ENCODE measurements around the gene RNF19B. TPM values are rescaled to one million over a fixed set of nuclear protein-coding genes. Genes with fewer than 3 reads are reported as not detected.

The RNF19B gene
- total and polyA plus RNA-seq, 2 of the 8 experiments (the other 6 are each of a cell fraction or from before 2014, with no cell fraction given): 9.2 to 11.2 TPM

- Histone ChIP-seq H3K36me3 (ENCODE audit: control insufficient read depth in 2 of 4, insufficient read depth in 4 of 4, low read length in 3 of 4) (peaks cover 0 to 9% (median 2%) of the 10 kb centered on the region in 4 experiments; a peak in 5 of 8 replicates), H3K27ac (ENCODE audit: low read depth, low read length) (no peak overlapping the region), H2BK20ac (ENCODE audit: low read length) (no peak overlapping the region), H3K18ac (ENCODE audit: extremely low read depth, low read length) (no peak overlapping the region), H3K79me1 (ENCODE audit: low read depth, low read length) (no peaks in the 10 kb centered on the region; the same call in 1 of the 2 replicates), H2BK5ac (ENCODE audit: low read depth, low read length) (no peak overlapping the region), H4K91ac (replicated peaks; ENCODE audit: insufficient read length, low read length) (no peak overlapping the region), H3K4me3 (ENCODE audit: extremely low read depth in 1 of 4, insufficient read depth in 2 of 4, low read depth in 3 of 4, low read length in 4 of 4) (no peak overlapping the region), H3K9me3 (ENCODE audit: insufficient read depth in 2 of 2, low read depth in 1 of 2, low read length in 1 of 2) (no peaks in the 10 kb centered on the region), H3K4me2 (ENCODE audit: insufficient read depth in 1 of 2, low read depth in 2 of 2, low read length in 2 of 2) (no peak overlapping the region), H3K14ac (ENCODE audit: insufficient read length) (no peak overlapping the region), H3K23ac (ENCODE audit: insufficient read length) (no peak overlapping the region), H4K20me1 (replicated peaks in 1 of 2; ENCODE audit: control insufficient read depth in 1 of 2, insufficient read depth in 2 of 2, low read length in 2 of 2) (peaks cover 0 to 2% of the 10 kb centered on the region in 2 experiments), H4K5ac (ENCODE audit: insufficient read length, low read depth, low read length) (no peak overlapping the region), H3K23me2 (ENCODE audit: low read depth, low read length) (no peaks in the 10 kb centered on the region), H2AFZ (ENCODE audit: low read length) (no peak overlapping the region), H3K4me1 (replicated peaks in 1 of 4; ENCODE audit: control insufficient read depth in 3 of 4, insufficient read depth in 4 of 4, low read length in 3 of 4) (no peaks in the 10 kb centered on the region), H3K4ac (replicated peaks; ENCODE audit: insufficient read length, low read depth, low read length) (no peak overlapping the region), H3K9ac (replicated peaks in 1 of 4; ENCODE audit: extremely low read depth in 1 of 4, low read depth in 3 of 4, low read length in 3 of 4) (no peak overlapping the region), H3K79me2 (ENCODE audit: control insufficient read depth in 1 of 2, insufficient read depth in 2 of 2, low read length in 2 of 2) (0 out of 4 replicates have a peak, but pooled peaks cover 0 to 2% of the 10 kb centered on the region in 2 experiments), H3K56ac (replicated peaks; ENCODE audit: insufficient read length, low read depth, low read length) (no peak overlapping the region), H2BK15ac (ENCODE audit: low read length) (no peak overlapping the region), H2BK12ac (ENCODE audit: low read depth, low read length) (no peak overlapping the region), H3K27me3 (replicated peaks in 1 of 4; ENCODE audit: control insufficient read depth in 3 of 4, extremely low read depth in 1 of 4, insufficient read depth in 3 of 4, low read length in 3 of 4) (no peaks in the 10 kb centered on the region), H2AK5ac (ENCODE audit: low read depth, low read length) (no peak overlapping the region), H4K8ac (ENCODE audit: extremely low read depth, insufficient read depth, low read length) (no peak overlapping the region; the same call in 1 of the 2 replicates), H2BK120ac (replicated peaks; ENCODE audit: low read depth, low read length) (no peak overlapping the region)
- 96% methylated on average over 1 of the region's 1 CpG; no CpG with 5 or more reads in 1 of the 2 experiments for WGBS, 2 experiments (ENCODE audit: extremely low coverage in 1 of 2, insufficient coverage in 1 of 2, insufficient read length in 1 of 2, insufficient replicate concordance in 2 of 2, low coverage in 1 of 2, low lambda C conversion rate in 2 of 2, missing lambda C conversion rate in 1 of 2)
- FAIRE-seq (no peak), DNase-seq (ENCODE audit: low read depth in 1 of 2, low spot score in 2 of 2) (no peak)
- TF ChIP-seq ASH2L (IDR thresholded peaks at IDR 0.05; ENCODE audit: low read length) (no peak), SP2 (IDR thresholded peaks at IDR 0.05; ENCODE audit: low read length) (no peak), HDAC2 (IDR thresholded peaks at IDR 0.05; ENCODE audit: borderline replicate concordance in 1 of 2, low read depth in 2 of 2, low read length in 2 of 2) (no peak), POLR2AphosphoS5 (IDR thresholded peaks at IDR 0.05; ENCODE audit: low read depth, low read length) (no peak), E2F6 (IDR thresholded peaks at IDR 0.05) (no peak), JUN (IDR thresholded peaks at IDR 0.05; ENCODE audit: low read depth, low read length) (no peak), ATF2 (IDR thresholded peaks at IDR 0.05; ENCODE audit: low read length) (no peak), USF2 (IDR thresholded peaks at IDR 0.05; ENCODE audit: low read length) (no peak)
- POLR2A ChIA-PET (ENCODE audit: partially characterized antibody): interaction anchor here (1.6 kb wide), 1 partner anchor 32 kb away, joined by 4 read pairs; no protein-coding TSS in a partner anchor
- CTCF ChIA-PET (ENCODE audit: partially characterized antibody): interaction anchor here (1.1 to 2.3 kb wide), 2 partner anchors 15 to 59 kb away, joined by 3 to 9 read pairs; no protein-coding TSS in a partner anchor
Observed at GRCh38 chr1:32948390-32948722, 16.3 kb downstream of the RNF19B start.
